ENCODE results near the gene CCNQ.

DNA sequence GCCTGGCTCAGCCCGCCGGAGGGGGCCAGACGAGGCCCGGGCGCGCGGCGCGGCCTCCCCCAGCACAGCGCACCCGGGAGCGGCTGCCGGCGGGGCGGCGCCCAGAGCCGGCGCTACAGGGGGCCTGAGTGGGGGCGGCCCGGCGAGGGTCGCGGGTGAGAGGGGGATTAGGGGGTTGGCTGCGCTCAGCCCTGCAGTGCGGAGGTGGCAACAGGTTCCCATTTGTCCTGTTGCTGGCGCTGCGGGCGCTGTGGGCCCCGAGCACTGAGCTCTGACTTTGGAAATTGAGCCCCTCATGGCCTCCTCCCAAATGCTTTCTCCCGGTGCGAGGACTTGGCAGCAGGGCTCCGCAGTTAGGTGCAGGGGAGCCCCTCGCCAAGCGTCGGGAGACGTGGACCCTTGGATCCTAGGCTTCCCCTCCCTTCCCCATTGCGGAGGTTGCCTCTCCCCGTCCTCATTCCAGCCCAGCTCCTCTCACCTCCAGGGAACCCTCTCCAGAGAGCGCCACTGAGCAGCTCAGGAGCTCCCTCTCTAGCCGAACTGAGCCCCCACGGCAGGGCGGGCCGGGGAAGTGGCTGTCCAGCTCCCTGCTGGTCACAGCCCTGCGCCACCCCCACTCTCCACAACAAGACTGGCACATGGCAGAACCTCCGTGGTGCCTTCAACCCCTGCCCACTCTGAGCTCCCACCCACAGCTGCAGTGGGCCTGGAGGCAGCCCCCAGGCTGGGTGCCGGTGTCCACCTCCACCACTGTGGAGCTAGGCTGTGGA is 45.6 kb upstream of the CCNQ start:
- TF ChIP-seq RFX5 (IDR thresholded peaks at IDR 0.05; ENCODE audit: borderline replicate concordance, low read depth, low read length) (no peak), KDM5A (IDR thresholded peaks at IDR 0.05; ENCODE audit: low read length) (no peak), EP300 (IDR thresholded peaks at IDR 0.05; ENCODE audit: borderline replicate concordance in 1 of 2, low read depth in 2 of 2, low read length in 2 of 2) (no peak), CEBPB (IDR thresholded peaks at IDR 0.05; ENCODE audit: low read depth, low read length) (no peak), SRF (IDR thresholded peaks at IDR 0.05; ENCODE audit: low read depth, low read length) (no peak), PHF8 (conservative IDR thresholded peaks at IDR 0.05; ENCODE audit: low read depth, low read length) (no peak), SAP30 (IDR thresholded peaks at IDR 0.05; ENCODE audit: insufficient read depth, insufficient replicate concordance, low read length) (no peak), POLR2A (IDR thresholded peaks at IDR 0.05; ENCODE audit: control extremely low read depth in 1 of 2, low read depth in 2 of 2, low read length in 2 of 2) (no peak), BRCA1 (IDR thresholded peaks at IDR 0.05; ENCODE audit: low read depth, low read length) (no peak), RNF2 (IDR thresholded peaks at IDR 0.05; ENCODE audit: borderline replicate concordance, low read depth, low read length, missing control alignments, poor library complexity, severe bottlenecking) (no peak), RXRA (IDR thresholded peaks at IDR 0.05; ENCODE audit: insufficient read depth, low read depth, low read length) (no peak)
- TF ChIP-seq, protein P1, sequence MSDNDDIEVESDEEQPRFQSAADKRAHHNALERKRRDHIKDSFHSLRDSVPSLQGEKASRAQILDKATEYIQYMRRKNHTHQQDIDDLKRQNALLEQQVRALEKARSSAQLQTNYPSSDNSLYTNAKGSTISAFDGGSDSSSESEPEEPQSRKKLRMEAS (IDR thresholded peaks at IDR 0.05), result no peak
- TF ChIP-seq, protein P2, sequence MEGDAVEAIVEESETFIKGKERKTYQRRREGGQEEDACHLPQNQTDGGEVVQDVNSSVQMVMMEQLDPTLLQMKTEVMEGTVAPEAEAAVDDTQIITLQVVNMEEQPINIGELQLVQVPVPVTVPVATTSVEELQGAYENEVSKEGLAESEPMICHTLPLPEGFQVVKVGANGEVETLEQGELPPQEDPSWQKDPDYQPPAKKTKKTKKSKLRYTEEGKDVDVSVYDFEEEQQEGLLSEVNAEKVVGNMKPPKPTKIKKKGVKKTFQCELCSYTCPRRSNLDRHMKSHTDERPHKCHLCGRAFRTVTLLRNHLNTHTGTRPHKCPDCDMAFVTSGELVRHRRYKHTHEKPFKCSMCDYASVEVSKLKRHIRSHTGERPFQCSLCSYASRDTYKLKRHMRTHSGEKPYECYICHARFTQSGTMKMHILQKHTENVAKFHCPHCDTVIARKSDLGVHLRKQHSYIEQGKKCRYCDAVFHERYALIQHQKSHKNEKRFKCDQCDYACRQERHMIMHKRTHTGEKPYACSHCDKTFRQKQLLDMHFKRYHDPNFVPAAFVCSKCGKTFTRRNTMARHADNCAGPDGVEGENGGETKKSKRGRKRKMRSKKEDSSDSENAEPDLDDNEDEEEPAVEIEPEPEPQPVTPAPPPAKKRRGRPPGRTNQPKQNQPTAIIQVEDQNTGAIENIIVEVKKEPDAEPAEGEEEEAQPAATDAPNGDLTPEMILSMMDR (IDR thresholded peaks at IDR 0.05; ENCODE audit: control extremely low read depth in 1 of 3, insufficient read depth in 1 of 3, low read depth in 1 of 3, low read length in 3 of 3), result peak in 2 of 3 experiments; percentile 32 to 50; a peak in 3 of 4 replicates
- TF ChIP-seq, protein P3, sequence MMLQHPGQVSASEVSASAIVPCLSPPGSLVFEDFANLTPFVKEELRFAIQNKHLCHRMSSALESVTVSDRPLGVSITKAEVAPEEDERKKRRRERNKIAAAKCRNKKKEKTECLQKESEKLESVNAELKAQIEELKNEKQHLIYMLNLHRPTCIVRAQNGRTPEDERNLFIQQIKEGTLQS (IDR thresholded peaks at IDR 0.05; ENCODE audit: insufficient read depth, low read depth, low read length), result no peak

All from H1 (cell line).